GM18858 (cell line): ENCODE measurements around the gene COL18A1.
"Not testable (repeated sequence)": the region's sequence is repeated elsewhere in the genome, so short reads cannot be mapped to it uniquely, and the experiment has no call there.

ENCODE experiments used
- ATAC-seq: cut with Tn5 transposase; IDR thresholded peaks from one replicate; pipeline ENCODE4 v1.9.1; 2021; ENCODE audit not compliant: unreplicated experiment

The COL18A1 gene

GRCh38 chr21:45366931-45367401 is 38.0 kb upstream of the COL18A1 start:
- no peak for ATAC-seq

- ATAC-seq = no peak
Measured at GRCh38 chr21:45367402-45368351, 37.3 kb upstream of the COL18A1 start.

GRCh38 chr21:45369018-45369417 is 35.9 kb upstream of the COL18A1 start:
- ATAC-seq = not testable (repeated sequence)

- ATAC-seq = no peak
Measured at GRCh38 chr21:45370575-45370974, 34.4 kb upstream of the COL18A1 start.

GRCh38 chr21:45371081-45371480 is 33.9 kb upstream of the COL18A1 start:
- ATAC-seq = no peak

GRCh38 chr21:45371655-45372054 is 33.3 kb upstream of the COL18A1 start:
- ATAC-seq = no peak

GRCh38 chr21:45372732-45373355 is 32.1 kb upstream of the COL18A1 start:
- no peak for ATAC-seq

GRCh38 chr21:45373991-45374816 is 30.8 kb upstream of the COL18A1 start:
- no peak for ATAC-seq

GRCh38 chr21:45374826-45375455 is 30.0 kb upstream of the COL18A1 start:
- ATAC-seq = no peak

GRCh38 chr21:45376459-45377324 is 28.3 kb upstream of the COL18A1 start:
- ATAC-seq = no peak

- ATAC-seq = no peak
Measured at GRCh38 chr21:45377325-45377709, 27.6 kb upstream of the COL18A1 start.

GRCh38 chr21:45377866-45378257 is 27.1 kb upstream of the COL18A1 start:
- no peak for ATAC-seq

- no peak for ATAC-seq
Measured at GRCh38 chr21:45378258-45378966, 26.6 kb upstream of the COL18A1 start.

GRCh38 chr21:45379171-45379900 is 25.6 kb upstream of the COL18A1 start:
- no peak for ATAC-seq

GRCh38 chr21:45379901-45380330 is 25.0 kb upstream of the COL18A1 start:
- no peak for ATAC-seq

- no peak for ATAC-seq
Measured at GRCh38 chr21:45380566-45380965, 24.4 kb upstream of the COL18A1 start.

- no peak for ATAC-seq
Measured at GRCh38 chr21:45381036-45381787, 23.8 kb upstream of the COL18A1 start.
